GM03348 (cell line): ENCODE data around the gene PTBP3.
A peak's percentile ranks its signal among the peaks of the same experiment; 100 is the strongest.
"Not testable (repeated sequence)": the region's sequence is repeated elsewhere in the genome, so short reads cannot be mapped to it uniquely, and the experiment has no call there.

Experiments
- DNase-seq: peaks from one replicate; pipeline ENCODE4 v3.0.0; 2012; ENCODE audit warnings: low spot score

The PTBP3 gene

DNA sequence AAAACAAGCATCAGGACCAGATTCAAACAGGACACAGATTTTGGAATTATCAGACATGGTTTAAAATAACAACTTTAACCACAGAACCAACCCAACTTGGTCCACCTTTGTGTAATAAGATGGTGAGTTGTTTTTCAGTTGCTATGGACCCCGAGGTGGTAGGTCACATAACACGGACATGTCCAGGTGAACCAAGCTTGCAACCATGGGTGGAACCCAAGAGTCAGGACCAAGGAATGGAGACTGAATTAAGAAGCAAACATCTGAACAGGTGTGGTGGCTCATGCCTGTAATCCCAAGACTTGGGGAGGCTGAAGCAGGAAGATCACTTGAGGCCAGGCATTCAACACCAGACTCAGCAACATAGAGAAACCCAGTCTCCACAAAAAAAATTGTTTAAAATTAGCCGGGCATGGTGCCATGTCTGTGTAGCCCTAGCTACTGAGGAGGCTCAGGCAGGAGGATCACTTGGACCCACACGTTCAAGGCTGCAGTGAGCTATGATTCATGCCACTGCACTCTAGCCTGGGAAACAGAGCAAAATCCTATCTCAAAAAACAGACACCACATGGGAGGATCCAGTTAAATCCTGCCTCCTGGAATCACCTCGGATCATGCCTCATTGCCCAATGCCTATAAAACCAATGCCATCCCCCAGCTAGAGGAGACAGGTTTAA lies 10.6 kb downstream of the PTBP3 start:
- no peak for DNase-seq

DNA sequence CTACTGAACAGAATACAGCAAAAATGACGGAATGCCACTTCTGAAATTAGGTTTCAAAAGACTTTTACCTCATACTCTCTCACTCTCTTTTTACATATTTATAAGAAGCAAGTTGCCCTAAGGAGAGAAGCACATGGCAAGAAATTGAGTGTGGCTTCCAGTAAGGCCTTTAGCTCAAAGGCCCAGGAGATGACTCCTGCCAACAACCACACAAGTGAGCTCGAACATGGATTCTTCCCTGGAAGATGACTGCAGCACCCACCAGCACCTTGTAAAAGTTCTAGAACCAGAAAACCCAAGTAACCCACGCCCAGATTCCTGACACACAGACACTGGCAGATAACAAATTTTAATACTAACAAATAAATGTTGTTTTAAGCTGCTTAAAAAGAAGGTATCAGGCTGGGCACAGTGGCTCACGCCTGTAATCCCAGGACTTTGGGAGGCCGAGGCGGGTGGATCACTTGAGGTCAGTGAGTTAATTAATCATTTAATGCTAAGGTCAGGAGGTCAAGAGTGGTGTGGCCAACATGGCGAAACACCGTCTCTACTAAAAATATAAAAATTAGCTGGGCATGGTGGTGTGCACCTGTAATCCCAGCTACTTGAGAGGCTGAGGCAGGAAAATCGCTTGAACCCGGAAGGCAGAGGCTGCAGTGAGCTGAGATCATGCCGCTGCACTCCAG lies 17.0 kb downstream of the PTBP3 start:
- DNase-seq: no peak

DNA sequence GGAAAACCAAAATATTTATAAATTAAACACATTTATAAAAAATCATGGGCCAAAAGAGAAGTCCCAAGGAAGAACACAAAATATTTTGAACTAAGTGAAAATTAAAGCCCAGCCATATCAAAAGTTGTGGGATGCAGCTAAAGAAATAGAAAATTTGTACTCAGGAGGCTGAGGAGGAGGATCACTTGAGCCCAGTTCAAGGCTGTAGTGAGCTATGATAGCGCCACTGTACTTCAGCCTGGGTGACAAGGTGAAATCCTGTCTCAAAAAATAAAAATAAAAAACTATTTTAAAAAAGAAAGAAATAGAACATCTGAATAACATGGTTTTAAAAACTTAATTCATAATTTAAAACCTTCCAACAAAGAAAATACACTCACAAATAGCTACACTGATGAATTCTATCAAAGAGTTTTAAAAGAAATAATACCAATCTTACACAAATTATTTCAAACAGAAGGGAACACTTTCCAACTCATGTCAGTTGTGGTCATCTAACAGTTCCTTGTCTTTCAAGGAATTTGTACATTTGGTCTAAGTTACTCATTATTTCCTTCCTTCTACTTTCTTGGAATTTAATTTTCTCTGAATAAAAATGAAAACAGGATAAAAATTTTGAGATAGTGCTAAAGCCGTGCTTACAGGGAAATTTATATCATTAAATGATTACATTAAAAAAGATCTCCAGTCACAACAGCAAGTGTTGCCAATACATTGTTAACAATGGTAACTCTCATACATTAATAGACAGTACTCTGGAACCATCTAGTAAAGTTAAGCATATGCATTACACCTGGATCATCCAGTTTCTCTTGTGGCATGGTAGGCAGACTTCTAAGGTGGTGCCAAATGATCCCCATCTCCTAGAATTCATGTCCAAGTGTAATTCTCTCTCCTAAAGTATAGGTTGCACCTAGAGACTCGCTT lies 17.8 kb downstream of the PTBP3 start:
- DNase-seq: no peak

- DNase-seq: no peak
Observed at GRCh38 chr9:112312139-112312538, 21.3 kb downstream of the PTBP3 start.

- DNase-seq: no peak
Observed at GRCh38 chr9:112311497-112311896, 21.9 kb downstream of the PTBP3 start.

- no peak for DNase-seq
Observed at GRCh38 chr9:112310826-112311225, 22.6 kb downstream of the PTBP3 start.

- DNase-seq: no peak
Observed at GRCh38 chr9:112308588-112308987, 24.8 kb downstream of the PTBP3 start.

GRCh38 chr9:112301420-112301819 lies 32.0 kb downstream of the PTBP3 start:
- DNase-seq: no peak

DNA sequence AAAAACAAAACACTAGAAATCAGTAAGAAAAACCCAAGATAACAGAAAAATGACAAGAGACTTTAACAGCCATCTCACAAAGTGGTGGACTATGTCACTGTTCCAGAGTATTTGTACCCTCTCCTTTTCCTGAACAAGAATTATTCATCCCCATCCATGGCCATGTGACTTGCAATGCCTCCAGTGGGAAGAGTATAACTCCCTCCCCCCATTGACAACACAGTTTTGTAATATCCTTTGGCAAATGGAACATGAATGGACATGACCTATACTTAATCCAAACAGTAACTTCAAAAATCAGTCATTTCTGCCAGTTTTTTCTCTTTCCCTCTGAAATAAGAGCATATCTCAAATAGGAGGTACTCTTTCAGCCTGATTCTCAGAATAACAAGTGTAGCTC lies 33.9 kb downstream of the PTBP3 start:
- peak; percentile 37 for DNase-seq

DNA sequence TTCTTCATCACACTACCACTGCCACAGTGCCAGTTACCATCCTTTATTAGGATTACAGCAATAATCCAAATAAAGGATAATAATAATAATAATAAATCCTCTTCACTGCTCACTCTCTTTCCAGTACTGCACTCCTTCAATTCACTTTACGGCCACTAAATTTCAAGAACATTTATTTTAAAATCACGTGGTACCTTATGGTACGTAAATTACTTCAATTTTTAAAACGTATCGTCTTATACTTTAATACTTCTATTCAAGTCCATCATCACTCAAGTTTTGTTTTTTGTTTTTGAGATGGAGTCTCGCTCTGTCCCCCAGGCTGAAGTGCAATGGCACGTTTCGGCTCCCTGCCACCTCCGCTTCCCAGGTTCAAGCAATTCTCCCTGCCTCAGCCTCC lies 36.5 kb downstream of the PTBP3 start:
- no peak for DNase-seq

DNA sequence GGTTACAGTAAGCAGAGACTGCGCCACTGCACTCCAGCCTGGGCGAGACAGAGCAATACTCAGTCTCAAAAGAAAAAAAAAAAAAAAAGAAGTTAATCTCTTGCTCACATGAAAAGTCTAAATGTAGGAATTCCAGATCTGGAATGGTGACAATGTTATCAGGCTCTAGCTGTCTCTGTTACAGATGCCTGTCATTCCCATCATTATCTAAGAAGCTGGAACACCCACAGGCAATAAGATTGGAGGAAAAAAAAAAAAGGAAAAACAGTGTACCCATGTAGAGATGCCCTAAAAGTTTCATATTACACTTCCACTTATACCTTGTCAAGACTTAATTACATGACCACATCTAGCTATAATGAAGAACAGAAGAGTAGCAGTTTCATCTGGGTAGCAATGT lies 38.2 kb downstream of the PTBP3 start:
- DNase-seq: no peak

DNA sequence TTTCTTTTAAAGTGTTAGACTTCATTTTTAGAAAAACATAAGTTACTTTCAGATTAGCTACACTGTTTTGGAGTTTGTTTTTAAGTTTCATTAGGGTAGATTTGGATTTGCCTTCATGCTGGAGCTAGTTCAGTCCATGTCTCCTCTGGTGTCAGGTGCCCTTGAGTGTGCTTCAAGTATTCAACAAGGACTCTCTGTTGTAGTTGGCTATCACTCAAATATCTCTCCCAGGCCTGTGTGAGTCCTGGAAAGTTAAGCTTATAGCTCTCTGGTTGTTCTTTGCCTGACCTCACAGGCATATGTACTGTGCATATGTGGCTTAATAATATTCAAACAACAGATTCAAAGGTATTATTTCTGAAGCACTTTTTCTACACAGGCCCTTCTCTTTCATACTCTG lies 45.4 kb downstream of the PTBP3 start:
- no peak for DNase-seq

DNA sequence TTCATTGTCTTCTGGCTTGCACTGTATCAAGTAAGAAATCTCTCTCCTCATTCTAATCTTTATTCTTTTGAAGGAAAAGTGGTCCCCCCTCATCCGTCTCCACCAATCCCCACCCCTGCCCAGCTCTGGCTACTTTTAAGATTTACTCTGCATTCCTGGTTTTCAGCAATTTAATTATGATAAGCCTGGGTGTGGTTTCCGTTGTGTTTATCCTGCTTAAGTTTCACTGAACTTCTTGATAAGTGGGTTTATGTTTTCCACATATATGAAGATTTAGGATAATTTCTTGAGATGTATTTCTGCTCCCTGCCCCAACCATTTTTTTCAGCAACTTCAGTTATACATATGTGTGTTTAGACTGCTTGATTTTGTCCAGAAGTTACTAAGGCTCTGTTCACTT lies 46.5 kb downstream of the PTBP3 start:
- no peak for DNase-seq

- no peak for DNase-seq
Observed at GRCh38 chr9:112285056-112285455, 48.4 kb downstream of the PTBP3 start.

DNA sequence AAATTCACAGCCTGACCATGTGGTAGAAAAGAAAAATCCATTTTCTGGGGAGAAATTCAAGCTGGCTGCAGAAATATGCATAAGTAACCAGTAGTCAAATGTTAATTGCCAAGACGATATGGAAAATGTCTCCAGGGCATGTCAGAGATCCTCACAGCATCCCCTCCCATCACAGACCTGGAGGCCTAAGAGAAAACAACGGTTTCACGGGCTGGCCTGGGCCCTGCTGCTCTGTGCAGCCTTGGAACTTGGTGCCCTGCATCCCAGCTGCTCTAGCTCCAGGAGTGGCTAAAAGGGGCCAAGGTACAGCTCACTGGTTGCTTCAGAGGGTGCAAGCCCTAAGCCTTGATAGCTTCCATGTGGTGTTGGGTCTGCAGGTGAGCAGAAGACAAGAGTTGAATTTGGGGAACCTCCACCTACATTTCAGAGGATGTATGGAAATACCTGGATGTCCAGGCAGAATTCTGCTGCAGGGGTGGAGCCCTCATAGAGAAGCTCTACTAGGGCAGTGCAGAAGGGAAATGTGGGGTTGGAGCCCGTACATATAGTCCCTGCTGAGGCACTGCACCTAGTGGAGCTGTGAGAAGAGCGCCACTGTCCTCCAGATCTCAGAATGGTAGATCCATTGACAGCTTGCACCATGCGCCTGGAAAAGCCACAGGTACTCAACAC lies 49.7 kb downstream of the PTBP3 start:
- DNase-seq: no peak

DNA sequence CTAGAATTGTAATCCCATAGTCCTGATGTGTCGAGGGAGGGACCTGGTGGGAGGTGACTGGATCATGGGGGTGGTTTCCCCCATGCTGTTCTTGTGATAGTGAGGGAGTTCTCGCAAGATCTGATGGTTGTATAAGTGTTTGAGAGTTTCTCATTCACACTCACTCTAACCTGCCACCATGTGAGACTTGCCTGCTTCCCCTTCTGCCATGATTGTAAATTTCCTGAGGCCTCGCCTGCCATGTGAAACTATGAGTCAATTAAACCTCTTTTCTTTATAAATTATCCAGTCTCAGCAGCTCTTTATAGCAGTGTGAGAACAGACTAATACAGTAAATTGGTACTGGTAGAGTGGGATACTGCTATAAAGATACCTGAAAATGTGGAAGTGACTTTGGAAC lies 50.6 kb downstream of the PTBP3 start:
- DNase-seq: not testable (repeated sequence)

- no peak for DNase-seq
Observed at GRCh38 chr9:112280904-112281303, 52.5 kb downstream of the PTBP3 start.

- DNase-seq: no peak
Observed at GRCh38 chr9:112279501-112279900, 53.9 kb downstream of the PTBP3 start.

GRCh38 chr9:112278152-112278551 lies 55.3 kb downstream of the PTBP3 start:
- DNase-seq: no peak

DNA sequence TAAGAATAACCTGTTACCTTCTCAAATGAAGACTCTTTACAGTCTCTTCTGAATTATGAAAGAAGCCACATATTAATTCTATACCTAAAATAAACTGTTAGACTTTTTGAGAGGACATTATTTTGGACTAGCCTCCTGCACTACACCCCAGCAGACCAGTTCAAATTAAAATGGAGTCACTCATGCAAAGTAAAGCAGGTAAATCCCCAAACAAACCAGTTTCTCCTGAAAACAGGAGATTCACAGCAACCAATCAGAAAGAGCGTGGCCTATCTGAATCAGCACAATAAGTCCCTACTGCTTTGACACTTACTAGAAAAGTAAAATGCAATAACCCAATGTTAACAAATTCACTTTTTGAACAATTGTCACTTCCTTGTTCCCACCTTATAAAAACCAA lies 58.8 kb downstream of the PTBP3 start:
- no peak for DNase-seq

DNA sequence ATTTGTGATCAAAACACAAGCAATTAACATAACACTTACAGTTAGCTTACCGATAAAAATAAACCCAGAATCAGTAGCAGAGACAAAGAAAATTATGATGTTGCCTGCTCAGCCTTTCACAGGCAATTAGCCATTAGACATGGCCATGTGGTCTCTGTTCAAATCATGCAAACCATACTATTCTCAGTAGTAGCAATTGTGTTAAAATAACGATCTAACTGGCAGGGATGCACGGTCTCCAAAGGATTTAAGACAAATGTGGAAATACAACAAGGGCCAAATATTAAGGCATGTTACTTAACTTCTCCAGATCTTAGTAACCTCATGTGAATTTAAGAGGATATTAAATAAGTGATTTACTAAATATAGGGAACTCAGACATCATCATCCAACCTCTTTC lies 59.5 kb downstream of the PTBP3 start:
- DNase-seq: no peak

- no peak for DNase-seq
Observed at GRCh38 chr9:112271466-112272098, 61.8 kb downstream of the PTBP3 start.
